Activated CD8-positive, alpha-beta memory T cell treated with anti-CD3 and anti-CD28 coated beads, Interleukin-2, amount 50 U/mL, for 24 hours (primary cell): ENCODE data around the gene VPS37C.
"Not testable (repeated sequence)": the region's sequence is repeated elsewhere in the genome, so short reads cannot be mapped to it uniquely, and the experiment has no call there.

Experiments used
- DNase-seq: peaks from one replicate; pipeline ENCODE4 v3.0.0-alpha.2; 2020; ENCODE audit errors: extremely low read depth

Gene VPS37C

DNA sequence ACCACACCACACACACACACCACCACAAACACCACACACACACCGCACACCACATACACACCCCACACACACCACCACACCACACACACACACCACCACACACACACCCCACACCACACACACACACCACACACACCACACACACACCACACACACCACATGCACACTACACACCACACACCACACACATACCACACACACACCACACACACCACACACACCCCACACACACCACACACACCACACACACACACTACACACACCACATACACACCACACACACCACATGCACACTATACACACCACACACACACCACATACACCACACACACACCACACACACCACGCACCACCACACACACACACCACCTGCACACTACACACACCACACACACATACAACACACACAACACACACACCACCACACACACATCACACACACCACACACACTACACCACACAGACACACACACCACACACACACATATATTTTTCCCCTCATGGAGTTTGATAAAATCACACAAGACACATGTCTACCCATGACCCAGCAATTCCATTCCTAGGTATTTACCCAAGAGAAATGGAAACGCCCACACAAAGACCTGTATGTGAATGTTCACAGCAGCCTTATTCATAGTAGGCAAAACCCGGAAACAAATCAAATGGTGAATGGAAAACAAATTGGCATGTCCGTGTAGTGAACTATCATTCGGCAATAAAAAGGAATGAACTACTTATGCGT, 44.6 kb downstream of the VPS37C start:
- DNase-seq = no peak

GRCh38 chr11:61115498-61116224, 45.6 kb downstream of the VPS37C start:
- no peak for DNase-seq

DNA sequence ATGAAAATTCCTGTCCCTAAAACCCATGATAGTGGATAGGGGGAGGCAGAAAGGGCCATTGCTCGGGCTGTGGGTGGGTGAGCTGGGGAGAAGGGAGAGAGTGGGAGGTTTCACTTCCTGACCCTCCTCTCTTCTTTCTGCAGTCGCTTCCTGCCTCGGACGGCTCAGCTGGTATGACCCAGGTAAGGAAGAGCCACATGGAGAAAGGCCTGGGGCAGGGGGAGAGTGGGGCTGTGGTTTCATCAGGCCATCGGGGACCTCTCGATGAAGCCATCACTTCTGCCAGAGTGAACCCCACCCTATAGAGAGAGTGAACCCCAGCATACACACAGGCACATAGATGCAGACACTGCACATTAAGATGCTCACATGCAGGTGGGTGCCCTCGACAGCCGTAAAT, 46.3 kb downstream of the VPS37C start:
- no peak for DNase-seq

GRCh38 chr11:61113201-61113600, 48.0 kb downstream of the VPS37C start:
- no peak for DNase-seq

GRCh38 chr11:61112575-61112974, 48.7 kb downstream of the VPS37C start:
- DNase-seq = no peak

DNA sequence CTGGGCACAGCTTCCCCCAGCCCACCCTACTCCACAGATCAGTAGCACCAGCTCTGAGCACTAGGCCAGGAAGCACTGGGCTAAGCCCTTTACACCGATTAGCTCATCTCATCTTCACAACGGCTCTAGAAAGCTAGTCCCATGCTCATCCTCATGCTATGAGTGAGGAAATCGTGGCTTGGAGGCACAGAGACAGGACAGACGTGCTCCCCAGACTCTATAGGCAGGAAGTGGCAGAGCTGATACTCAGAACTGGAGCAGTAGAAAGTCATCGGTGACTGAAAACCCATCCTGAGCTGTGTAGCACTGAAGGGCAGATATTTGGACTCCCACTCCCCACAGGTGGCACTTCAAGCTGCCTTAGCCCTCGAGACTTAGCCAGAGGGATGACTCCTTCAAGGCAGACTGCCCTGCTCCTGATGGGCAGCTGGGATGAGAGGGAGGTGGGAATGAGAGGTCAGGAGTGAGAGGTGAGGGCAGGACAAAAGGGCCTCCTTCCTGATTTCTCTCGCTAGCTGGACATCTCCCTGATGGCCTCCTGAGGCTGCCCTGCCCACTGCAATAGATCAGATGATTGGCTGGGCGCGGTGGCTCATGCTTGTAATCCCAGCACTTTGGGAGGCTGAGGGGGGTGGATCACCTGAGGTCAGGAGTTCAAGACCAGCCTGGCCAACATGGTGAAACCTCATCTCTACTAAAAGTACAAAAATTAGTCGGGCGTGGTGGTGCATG, 49.3 kb downstream of the VPS37C start:
- DNase-seq = peak; percentile 48

DNA sequence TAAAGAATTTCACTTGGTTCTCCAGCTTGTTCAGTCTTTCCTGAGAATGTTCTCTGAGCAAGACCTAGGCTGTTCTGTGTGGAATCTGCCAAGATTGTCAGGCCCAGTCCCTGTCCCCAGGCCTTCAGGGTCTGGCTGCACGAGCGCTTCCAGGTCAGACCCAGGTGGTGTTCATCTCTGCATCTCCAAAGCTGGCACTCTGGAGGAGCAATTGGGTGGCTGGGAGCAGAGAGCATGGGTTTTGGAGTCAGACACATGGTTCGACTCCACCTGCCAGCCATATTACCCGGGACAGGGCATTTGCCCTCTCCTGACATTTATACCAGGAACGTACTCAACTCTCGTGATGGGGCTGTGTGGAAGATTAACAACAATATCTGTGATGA, 50.2 kb downstream of the VPS37C start:
- no peak for DNase-seq

DNA sequence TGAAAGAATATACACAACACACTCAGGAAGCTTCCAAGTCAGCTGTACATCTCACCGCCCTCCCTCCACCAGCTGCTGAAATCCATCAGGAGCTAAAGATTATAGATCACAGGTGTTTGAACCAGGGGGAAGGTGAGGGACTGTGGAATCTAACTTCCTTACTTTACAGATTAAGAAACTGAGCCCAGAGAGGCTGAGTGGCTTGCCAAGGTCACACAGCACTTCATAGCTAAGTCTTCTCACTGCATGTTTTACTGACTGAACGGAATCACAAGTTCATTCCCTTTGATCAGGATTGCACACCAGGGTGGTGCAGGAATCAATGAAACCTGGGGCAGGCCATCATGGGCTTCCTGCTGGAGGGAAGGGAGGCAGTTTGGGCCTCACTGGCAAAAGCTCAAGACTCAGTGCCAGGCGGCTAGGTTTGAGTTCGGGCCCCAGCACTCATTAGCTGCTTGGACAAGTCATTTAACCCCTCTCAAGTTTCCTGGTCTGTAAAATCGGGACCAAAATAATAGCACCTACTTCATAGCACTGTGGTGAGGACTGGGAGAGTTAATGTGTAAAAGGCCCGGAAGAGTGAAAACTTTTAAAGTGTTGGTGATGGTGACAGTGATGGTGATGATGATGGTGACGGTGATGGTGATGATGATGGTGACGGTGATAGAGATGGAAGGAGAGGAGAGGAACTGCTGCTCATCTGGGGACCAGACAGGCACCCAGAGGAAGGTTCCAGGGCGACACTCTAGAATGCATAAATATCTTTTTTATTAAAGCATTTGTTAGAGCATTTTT, 50.8 kb downstream of the VPS37C start:
- DNase-seq = no peak

DNA sequence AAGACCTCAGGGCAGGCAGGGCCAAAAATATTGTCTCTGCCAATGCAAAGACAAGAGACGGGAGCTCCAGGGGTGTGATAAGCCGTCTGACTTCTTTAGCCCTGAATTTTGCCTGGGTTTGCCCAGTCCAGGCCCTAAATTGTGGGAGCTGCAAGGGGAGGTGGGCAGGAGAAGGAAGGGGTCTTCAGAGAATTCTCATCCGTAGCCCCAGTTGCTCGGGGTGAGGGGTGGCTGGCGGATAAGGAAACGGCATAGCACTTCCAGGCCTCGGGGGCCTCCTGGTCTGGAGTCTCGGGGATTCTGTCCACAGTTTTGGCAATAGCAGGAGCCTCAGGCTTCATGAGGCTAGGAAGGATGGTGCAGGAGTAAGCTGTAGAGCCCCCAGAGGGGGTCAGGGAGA, 51.6 kb downstream of the VPS37C start:
- DNase-seq = no peak

GRCh38 chr11:61108847-61109585, 52.2 kb downstream of the VPS37C start:
- no peak for DNase-seq

DNA sequence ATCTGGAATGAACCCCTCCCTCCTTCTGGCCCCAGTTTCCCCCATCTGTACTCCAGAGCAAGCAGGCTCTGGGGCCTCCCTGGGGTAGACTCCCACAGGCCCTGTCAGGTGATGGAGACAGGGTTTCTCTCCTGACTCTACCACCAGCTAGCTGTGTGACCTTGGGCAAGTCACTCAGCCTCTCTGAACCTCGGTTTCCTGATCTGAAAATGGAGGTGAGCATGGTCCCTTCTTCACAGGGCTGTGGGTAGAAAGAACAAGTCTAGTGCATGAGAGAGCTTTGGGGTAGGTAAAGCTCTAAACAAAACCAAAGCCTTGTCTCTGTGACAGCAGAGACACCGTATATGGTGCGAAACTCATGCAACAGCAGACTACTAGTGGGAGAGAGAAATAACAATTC, 53.3 kb downstream of the VPS37C start:
- DNase-seq = no peak

DNA sequence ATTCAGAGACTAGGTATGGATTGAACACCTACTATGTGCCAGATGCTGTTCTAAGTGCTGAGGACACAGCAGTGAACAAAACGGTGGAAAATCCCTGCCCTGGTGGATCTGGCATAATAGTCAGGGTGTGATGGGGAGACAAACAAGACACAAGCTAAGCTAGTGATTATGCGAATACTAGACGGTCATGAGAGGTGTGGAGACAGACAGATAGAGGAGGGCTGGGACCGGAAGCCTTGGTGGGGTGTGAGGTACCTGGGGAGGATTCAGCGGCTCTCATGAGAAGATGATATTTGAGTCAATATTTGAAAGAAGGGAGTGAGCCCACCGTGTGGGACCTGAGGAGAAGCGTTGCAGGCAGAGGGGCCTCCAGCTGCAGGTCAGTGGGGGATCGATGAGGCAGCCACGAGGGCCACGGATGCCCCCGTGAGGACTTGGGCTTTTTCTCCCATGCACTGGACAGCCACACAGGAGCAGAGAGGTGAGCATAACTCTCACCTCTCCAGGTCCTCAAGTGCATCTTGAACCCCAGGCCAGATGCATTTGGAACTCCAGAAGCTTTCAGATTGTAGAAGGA, 54.2 kb downstream of the VPS37C start:
- DNase-seq = no peak

DNA sequence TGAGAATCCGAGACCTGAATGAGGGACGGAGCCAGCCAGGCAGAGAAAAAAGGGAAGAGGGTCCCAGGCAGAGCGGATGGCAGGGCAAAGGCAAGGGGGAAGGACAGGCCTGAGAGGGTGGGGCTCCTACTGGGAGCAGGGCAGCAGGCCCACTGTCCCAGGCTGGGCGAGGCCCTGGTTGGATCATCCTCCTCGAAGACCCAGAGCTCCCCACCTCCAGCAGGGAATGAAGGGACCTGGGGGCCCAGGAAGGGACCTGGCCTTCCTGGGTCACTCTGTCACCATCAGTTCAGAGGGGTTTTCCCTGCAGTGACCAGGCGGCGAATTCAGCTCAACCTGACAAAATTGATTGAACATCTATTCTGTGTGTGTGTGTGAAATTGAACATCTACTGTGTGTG, 54.9 kb downstream of the VPS37C start:
- no peak for DNase-seq

- no peak for DNase-seq
These were observed 56.3 kb downstream of the VPS37C start for GRCh38 chr11:61104963-61105362.

GRCh38 chr11:61103851-61104423, 57.3 kb downstream of the VPS37C start:
- DNase-seq = no peak

GRCh38 chr11:61102667-61103571, 58.3 kb downstream of the VPS37C start:
- DNase-seq = no peak

GRCh38 chr11:61098778-61099177, 62.4 kb downstream of the VPS37C start:
- no peak for DNase-seq

- DNase-seq = not testable (repeated sequence)
These were observed 63.0 kb downstream of the VPS37C start for GRCh38 chr11:61098261-61098660.

DNA sequence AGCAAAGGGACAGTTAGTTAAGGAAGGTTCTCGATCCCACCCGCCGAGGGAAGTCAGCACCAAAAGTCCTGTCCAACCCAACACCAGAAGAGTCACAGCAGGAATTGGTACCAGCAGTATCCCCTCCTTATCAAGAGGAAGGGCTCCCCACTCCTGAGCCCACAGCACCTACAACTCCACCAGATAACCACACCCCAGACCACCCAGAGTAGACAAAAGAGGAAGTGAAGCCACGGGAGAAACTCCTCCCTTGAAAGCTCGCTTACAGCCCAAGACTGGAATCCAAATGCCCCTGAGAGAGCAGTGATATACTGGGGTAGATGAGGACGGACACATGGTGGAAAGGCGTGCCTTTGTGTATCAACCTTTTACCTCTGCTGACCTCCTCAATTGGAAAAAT, 66.2 kb downstream of the VPS37C start:
- DNase-seq = no peak
